ENCODE data around the gene PCDHGA9. TPM values are rescaled to one million over a fixed set of nuclear protein-coding genes. Genes with fewer than 3 reads are reported as not detected.
"Not testable (repeated sequence)": the region's sequence is repeated elsewhere in the genome, so short reads cannot be mapped to it uniquely, and the experiment has no call there.

Gene PCDHGA9
- total RNA-seq: 0.88 and 1.7 TPM in 2 replicates
- polyA plus RNA-seq (2012): 0.57 TPM

DNA sequence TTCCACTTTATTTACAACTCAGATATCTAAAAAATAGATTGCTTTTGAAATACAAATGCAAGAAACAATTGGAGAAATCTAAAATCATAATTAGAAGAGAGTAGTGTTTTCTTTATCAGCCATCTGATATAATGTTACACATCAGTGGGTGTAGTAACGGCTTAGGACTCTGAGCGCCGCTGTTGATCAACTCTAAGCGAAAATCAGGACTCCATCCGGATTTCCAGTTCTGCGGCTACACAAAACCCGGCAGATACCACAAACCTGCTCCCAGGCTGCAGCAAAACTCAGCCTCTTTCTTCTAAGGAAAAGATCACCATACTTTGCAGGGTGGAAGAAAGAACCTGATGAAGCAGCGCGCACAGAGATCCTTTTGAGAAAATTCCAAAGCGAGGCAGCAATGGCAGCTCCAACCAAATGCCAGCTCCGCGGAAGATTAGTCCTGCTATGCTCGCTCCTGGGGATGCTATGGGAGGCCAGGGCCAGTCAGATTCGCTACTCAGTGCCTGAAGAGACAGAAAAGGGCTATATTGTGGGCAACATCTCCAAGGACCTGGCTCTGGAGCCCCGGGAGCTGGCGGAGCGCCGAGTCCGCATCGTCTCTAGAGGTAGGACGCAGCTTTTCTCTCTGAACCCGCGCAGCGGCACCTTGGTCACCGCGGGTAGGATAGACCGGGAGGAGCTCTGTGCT lies at the start of gene PCDHGA9:
TSS of gene PCDHGA9 (plus strand) at position 226 of the 691 bp plus-strand sequence. CDS start at position 401, 175 bp downstream.
- DNase-seq (ENCODE audit: low read depth): no peak

DNA sequence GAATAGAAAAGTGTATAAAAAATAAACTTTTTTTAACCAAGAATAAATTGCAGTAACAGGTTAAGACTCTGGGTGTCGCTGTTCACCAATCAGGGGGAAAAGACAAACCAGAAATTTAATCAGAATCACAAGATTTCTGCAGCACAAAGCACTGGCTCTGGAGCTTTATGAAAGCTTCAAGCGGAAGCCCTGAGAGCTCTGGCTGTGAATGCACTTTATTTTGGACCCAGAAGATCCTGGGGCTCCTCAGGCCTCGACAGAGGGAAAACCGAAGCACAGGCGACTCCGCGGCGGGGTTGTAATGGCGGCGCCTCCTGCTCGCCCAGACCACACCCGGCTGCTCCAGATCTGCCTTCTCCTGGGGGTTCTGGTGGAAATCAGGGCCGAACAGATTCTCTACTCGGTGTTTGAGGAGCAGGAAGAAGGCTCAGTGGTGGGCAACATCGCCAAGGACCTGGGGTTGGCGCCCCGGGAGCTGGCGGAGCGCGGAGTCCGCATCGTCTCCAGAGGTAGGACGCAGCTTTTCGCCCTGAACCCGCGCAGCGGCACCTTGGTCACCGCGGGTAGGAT lies 47.6 kb upstream of the PCDHGA9 start, which contains the start of gene PCDHGA4:
TSS of gene PCDHGA4 (plus strand) at position 122 of the 570 bp plus-strand sequence. CDS start at position 209, 87 bp downstream.
- no peak for DNase-seq (ENCODE audit: low read depth)

DNA sequence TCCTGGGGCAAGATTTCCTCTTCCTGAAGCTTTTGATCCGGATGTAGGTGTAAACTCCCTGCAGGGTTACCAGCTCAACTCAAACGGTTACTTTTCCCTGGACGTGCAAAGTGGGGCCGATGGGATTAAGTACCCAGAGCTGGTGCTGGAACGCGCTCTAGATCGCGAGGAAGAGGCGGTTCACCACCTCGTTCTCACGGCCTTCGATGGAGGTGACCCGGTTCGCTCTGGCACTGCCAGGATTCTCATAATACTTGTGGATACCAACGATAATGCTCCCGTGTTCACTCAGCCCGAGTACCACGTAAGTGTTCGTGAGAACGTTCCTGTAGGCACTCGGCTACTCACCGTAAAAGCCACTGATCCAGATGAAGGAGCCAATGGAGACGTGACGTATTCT lies 46.9 kb upstream of the PCDHGA9 start:
- no peak for DNase-seq (ENCODE audit: low read depth)

DNA sequence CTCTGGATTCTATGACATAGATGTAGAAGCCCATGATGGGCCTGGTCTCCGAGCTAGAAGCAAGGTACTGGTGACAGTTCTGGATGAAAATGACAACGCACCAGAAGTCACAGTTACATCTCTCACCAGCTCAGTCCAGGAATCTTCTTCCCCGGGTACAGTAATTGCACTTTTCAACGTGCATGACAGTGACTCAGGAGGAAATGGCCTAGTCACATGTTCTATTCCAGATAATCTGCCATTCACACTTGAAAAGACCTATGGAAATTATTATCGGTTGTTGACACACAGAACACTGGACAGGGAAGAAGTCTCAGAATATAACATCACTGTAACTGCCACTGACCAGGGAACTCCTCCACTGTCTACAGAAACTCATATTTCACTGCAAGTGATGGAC lies 46.4 kb upstream of the PCDHGA9 start:
- no peak for DNase-seq (ENCODE audit: low read depth)

DNA sequence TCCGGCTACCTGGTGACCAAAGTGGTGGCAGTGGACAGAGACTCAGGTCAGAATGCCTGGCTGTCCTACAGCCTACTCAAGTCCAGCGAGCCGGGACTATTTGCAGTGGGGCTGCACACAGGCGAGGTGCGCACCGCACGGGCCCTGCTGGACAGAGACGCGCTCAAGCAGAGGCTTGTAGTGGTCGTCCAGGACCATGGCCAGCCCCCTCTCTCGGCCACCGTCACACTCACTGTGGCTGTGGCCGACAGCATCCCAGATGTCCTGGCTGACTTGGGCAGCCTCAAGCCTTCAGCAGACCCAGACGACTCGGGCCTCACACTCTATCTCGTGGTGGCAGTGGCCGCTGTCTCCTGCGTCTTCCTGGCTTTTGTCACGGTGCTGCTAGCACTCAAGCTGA lies 45.6 kb upstream of the PCDHGA9 start:
- DNase-seq (ENCODE audit: low read depth): no peak

DNA sequence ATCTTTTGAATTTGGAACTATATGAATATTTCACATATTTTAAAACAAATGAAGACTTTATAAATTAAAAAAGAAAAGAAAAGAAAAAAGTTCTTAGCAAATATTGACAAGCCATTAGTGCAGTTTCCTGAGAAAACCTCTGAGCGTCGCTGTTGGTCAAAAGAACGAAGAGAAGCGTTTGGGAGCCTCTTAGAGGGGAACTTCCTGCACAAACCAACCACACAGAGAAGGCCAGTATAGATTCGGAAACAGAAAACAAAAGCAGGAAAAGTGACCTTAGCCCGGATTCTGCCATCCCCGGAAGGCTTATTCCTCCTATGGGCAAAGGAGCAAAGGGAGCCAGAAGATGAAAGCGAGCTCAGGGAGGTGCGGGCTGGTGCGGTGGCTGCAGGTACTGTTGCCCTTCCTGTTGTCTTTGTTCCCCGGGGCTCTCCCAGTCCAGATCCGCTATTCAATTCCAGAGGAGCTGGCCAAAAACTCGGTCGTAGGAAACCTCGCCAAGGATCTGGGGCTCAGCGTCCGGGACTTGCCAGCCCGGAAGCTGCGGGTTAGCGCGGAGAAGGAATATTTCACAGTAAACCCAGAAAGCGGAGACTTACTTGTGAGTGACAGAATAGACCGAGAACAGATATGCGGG lies 42.7 kb upstream of the PCDHGA9 start, which contains the start of gene PCDHGB2:
TSS of gene PCDHGB2 (plus strand) at position 205 of the 637 bp plus-strand sequence. CDS start at position 347, 142 bp downstream.
- peak; percentile 72 for DNase-seq (ENCODE audit: low read depth)

DNA sequence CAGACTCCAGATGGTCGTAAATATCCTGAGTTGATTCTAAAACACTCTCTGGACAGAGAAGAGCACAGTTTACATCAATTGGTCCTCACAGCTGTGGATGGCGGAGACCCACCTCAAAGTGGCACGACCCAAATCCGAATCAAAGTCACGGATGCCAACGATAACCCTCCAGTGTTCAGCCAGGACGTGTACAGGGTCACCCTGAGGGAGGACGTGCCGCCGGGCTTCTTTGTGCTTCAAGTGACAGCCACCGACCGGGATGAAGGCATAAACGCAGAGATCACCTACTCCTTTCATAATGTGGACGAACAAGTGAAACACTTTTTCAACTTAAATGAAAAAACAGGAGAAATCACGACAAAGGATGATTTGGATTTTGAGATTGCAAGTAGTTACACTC lies 41.9 kb upstream of the PCDHGA9 start:
- no peak for DNase-seq (ENCODE audit: low read depth)

DNA sequence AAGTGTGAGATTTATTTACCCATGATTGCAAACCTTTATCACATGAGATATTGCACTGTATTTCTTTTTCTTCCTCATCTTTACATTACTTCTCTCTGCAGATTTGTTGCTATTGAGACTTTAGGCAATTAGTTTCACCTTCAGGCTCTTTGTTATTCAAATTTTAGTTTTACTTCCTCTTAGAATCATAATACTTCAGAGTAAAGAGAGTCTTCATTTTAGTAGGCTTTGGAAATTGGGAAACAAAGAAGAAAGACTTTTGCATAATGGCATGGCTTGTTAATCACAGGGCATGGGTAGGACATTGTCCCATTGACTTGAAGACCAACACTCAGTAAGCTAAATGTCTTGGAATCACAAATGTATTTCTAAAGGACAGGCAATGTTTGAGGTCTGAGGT lies 39.9 kb upstream of the PCDHGA9 start:
- DNase-seq (ENCODE audit: low read depth): no peak

DNA sequence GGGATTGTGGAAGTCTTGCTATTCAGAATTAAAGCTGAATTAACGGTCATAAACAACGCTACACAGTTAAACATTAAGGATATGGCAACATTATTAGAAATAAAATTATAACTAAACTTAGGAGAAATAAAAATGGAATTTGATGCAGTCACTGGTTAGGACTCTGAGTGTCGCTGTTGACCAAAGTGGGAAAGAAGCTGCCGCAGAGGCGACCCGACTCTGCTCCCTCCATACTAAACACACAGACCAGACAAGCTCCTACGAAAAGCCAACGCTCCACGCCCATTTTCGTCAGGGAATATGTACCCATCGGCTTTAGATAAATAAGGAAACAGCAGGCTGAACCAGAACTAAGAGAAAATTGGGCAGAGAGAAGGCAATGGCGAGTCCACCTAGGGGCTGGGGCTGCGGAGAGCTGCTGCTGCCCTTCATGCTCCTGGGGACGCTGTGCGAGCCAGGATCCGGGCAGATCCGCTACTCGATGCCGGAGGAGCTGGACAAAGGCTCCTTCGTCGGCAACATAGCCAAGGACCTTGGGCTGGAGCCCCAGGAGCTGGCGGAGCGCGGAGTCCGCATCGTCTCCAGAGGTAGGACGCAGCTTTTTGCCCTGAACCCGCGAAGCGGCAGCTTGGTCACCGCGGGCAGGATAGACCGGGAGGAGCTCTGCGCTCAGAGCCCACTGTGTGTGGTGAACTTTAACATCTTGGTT lies 38.5 kb upstream of the PCDHGA9 start, which contains the start of gene PCDHGA5:
TSS of gene PCDHGA5 (plus strand) at position 211 of the 709 bp plus-strand sequence. CDS start at position 380, 169 bp downstream.
- DNase-seq (ENCODE audit: low read depth): no peak

DNA sequence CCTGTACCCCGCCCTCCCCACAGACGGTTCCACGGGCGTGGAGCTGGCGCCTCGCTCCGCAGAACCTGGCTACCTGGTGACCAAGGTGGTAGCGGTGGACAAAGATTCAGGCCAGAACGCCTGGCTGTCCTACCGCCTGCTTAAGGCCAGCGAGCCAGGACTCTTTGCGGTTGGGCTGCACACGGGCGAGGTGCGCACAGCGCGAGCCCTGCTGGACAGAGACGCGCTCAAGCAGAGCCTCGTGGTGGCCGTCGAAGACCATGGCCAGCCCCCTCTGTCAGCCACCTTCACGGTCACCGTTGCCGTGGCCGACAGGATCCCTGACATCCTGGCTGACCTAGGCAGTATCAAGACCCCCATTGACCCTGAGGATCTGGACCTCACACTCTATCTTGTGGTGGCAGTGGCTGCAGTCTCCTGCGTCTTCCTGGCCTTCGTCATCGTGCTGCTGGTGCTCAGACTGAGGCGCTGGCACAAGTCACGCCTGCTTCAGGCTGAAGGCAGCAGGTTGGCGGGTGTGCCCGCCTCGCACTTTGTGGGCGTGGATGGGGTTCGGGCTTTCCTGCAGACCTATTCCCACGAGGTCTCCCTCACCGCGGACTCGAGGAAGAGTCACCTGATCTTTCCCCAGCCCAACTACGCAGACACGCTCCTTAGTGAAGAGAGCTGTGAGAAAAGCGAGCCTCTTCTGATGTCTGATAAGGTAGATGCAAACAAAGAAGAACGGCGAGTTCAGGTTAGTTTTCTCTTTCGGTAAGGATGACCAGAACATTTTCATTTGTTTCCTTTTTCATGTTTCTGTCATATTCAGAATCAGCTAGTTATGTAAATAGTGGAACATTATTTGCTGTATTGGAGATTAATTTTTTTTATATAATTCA lies 36.3 kb upstream of the PCDHGA9 start:
- DNase-seq (ENCODE audit: low read depth): no peak

DNA sequence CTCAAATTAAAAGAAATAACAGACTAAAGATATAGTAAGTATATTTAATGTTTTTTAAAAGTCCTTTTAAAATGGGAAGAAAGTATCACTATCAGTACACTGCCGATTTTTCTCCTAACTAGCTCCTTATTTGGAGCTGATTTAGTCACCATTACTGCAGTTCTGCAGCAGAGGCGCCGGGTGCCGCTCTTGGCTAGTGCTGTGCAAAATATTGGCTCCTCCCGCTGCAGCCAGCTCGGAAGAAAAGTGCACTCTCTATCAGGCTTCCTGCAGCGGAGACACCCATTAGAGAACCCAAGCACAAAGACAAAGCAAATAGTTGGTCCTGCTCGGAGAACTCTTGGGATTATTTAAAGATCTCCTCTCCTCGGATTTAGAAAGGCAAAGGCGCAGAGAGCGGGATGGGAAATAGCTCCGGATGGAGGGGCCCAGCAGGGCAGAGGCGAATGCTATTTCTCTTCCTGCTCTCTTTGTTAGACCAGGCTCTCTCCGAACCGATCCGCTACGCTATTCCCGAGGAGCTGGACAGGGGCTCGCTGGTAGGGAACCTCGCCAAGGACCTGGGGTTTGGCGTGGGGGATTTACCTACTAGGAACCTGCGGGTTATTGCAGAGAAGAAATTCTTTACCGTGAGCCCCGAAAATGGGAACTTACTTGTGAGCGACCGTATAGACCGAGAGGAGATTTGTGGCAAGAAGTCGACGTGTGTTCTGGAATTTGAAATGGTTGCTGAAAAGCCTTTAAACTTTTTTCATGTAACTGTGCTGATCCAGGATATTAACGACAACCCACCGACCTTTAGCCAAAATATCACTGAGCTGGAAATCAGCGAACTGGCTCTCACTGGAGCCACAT lies 32.4 kb upstream of the PCDHGA9 start, which contains the start of gene PCDHGB3:
TSS of gene PCDHGB3 (plus strand) at position 249 of the 855 bp plus-strand sequence. CDS start at position 402, 153 bp downstream.
- no peak for DNase-seq (ENCODE audit: low read depth)

DNA sequence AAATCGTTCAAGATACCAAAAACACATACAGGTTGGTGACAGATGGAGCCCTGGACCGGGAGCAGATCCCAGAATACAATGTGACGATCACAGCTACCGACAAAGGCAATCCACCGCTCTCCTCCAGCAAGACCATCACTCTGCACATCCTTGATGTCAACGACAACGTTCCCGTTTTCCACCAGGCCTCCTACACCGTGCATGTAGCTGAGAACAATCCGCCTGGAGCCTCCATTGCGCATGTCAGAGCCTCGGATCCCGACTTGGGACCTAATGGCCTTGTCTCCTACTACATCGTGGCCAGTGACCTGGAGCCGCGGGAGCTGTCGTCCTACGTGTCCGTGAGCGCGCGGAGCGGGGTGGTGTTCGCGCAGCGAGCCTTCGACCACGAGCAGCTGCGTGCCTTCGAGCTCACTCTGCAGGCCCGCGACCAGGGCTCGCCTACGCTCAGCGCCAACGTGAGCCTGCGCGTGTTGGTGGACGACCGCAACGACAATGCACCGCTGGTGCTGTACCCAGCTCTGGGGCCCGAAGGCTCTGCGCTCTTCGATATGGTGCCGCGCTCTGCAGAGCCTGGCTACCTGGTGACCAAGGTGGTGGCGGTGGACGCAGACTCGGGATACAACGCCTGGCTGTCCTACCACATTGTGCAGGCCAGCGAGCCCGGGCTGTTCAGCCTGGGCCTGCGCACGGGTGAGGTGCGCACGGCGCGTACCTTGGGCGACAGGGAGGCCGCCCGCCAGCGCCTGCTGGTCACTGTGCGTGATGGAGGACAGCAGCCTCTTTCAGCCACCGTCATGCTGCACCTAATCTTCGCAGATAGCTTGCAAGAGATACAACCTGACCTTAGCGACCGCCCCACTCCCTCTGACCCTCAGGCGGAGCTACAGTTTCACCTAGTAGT lies 30.8 kb upstream of the PCDHGA9 start:
- DNase-seq (ENCODE audit: low read depth): no peak

DNA sequence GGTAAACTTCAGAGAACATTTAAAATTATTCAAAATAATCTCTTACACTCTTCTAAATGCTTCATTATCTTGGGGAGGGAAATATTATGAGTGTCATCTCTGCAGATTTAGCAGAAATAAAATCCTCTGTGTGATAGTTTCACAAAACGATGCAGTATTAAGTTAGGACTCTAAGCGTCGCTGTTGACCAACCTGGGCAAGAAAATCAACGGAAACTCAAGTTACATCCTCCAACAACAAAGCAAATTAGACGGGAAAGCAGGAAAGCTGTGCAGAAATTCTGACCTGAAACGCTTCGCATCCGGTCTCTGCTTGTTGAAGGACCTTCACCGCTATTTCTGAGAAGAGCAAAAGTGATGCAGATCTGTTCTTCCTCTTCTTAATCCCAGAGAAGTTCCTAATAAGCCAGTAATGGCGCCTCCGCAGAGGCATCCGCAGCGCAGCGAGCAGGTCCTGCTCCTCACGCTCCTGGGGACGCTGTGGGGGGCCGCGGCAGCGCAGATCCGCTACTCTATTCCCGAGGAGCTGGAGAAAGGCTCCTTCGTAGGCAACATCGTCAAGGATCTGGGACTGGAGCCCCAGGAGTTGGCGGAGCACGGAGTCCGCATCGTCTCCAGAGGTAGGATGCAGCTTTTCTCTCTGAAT lies 28.8 kb upstream of the PCDHGA9 start, which contains the start of gene PCDHGA6:
TSS of gene PCDHGA6 (plus strand) at position 219 of the 645 bp plus-strand sequence. CDS start at position 412, 193 bp downstream.
- no peak for DNase-seq (ENCODE audit: low read depth)

DNA sequence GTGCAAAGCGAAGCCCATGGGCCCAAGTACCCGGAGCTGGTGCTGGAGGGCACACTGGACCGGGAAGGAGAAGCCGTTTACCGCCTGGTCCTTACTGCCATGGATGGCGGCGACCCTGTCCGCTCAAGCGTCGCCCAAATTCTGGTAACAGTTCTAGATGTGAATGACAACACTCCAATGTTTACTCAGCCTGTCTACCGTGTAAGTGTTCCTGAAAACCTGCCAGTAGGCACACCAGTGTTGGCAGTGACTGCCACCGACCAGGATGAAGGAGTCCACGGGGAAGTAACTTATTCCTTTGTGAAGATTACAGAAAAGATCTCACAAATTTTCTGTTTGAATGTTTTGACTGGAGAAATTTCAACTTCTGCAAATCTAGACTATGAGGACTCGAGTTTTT lies 28.0 kb upstream of the PCDHGA9 start:
- no peak for DNase-seq (ENCODE audit: low read depth)

DNA sequence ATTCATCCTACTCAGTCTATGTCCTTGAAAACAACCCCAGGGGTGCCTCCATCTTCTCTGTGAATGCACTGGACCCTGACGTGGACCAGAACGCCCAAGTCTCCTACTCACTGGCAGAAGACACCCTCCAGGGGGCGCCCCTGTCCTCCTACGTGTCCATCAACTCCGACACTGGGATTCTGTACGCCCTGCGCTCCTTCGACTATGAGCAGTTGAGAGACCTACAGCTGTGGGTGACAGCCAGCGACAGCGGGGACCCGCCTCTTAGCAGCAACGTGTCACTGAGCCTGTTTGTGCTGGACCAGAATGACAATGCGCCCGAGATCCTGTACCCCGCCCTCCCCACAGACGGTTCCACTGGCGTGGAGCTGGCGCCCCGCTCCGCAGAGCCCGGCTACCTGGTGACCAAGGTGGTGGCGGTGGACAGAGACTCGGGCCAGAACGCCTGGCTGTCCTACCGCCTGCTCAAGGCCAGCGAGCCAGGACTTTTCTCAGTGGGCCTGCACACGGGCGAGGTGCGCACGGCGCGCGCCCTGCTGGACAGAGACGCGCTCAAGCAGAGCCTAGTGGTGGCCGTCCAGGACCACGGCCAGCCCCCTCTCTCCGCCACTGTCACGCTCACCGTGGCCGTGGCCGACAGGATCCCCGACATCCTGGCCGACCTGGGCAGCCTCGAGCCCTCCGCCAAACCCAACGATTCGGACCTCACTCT lies 27.0 kb upstream of the PCDHGA9 start:
- DNase-seq (ENCODE audit: low read depth): not testable (repeated sequence)

DNA sequence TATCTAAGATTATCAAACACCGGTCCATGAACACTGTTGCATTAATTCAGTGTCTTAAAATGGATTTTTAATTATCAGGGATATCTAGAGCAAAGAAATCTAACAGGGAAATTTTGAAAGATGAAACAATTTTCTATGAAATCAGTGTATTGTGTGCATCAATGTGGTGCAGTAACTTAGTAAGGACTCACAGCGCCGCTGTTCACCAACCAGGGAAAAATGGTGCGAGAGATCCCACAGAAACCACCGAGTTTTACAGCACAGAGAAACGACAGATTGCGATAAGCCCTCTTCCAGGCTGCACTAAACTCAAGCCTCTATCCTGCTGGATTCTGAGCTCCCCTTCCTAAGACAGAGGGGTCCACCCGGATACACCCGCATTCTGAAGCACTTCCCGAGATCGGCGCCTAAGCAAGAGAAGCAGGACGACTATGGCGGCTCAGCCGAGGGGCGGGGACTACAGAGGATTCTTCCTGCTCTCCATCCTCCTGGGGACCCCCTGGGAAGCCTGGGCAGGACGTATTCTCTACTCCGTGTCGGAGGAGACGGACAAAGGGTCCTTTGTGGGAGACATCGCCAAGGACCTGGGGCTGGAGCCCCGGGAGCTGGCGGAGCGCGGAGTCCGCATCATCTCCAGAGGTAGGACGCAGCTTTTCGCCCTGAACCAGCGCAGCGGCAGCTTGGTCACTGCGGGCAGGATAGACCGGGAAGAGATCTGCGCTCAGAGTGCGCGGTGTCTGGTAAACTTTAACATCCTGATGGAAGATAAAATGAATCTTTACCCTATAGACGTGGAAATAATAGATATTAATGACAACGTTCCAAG lies 19.9 kb upstream of the PCDHGA9 start, which contains the start of gene PCDHGA7:
TSS of gene PCDHGA7 (plus strand) at position 274 of the 826 bp plus-strand sequence. CDS start at position 432, 158 bp downstream.
- no peak for DNase-seq (ENCODE audit: low read depth)
